Mesodermal cell (in vitro differentiated cells): ENCODE data around the gene ELAVL1.

Experiments
- H3K27ac ChIP-seq: 2 replicates; pipeline ENCODE4 v1.7.0; 2013; ENCODE audit warnings: mild to moderate bottlenecking, low read depth, low read length, moderate library complexity; ENCODE audit not compliant: severe bottlenecking
- H3K36me3 ChIP-seq: 2 replicates; pipeline ENCODE4 v1.7.1; 2013; ENCODE audit warnings: mild to moderate bottlenecking, low read length, moderate library complexity; ENCODE audit not compliant: control insufficient read depth, insufficient read depth
- H3K4me1 ChIP-seq: one replicate; pipeline ENCODE4 v1.7.1; 2013; ENCODE audit warnings: mild to moderate bottlenecking, low read length; ENCODE audit not compliant: insufficient read depth, control insufficient read depth, poor library complexity, severe bottlenecking
- H3K4me3 ChIP-seq: 2 replicates; pipeline ENCODE4 v1.7.0; 2013; ENCODE audit warnings: low read length, control low read depth, mild to moderate bottlenecking; ENCODE audit not compliant: insufficient read depth, poor library complexity, severe bottlenecking; ENCODE audit errors: extremely low read depth
- H3K9me3 ChIP-seq: 2 replicates; pipeline ENCODE4 v1.7.1; 2013; ENCODE audit warnings: mild to moderate bottlenecking, low read length, moderate library complexity; ENCODE audit not compliant: control insufficient read depth
- WGBS, 2 experiments: methylation state at CpG; one replicate each; pipeline ENCODE4 v1.1.5; 2013; ENCODE audit warnings: missing lambda C conversion rate in 2 of 2; ENCODE audit not compliant: insufficient coverage in 2 of 2; 5-methylcytosine and 5-hydroxymethylcytosine counted together

ELAVL1 gene

DNA sequence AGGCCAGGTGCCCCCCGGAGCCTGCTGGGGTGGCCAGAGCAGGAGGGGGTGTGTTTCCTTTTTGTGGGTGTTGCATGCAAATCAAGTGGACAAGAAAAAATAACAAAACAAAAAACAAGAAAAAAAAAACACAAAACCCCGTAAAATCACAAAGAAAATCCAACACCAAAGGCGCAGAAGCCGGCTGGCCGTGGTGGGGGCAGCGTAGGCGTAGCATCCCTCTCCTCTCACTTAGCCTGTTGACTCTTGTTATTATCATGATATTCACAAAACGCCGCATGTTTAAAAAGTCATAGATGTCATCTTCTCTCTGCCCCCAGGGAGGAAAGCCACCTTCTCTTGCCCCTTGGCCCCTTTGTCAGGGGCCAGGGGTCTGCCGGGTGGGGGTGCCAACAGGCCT lies 91.8 kb downstream of the ELAVL1 start:
- 96 to 97% methylated on average over 4 to 8 of the region's 10 CpGs for WGBS, 2 experiments
- Histone ChIP-seq H3K9me3 (no peaks in the 10 kb centered on the region), H3K27ac (no peak overlapping the region), H3K4me3 (no peak overlapping the region), H3K4me1 (peaks cover 8% of the 10 kb centered on the region), H3K36me3 (peaks cover 37% of the 10 kb centered on the region)

DNA sequence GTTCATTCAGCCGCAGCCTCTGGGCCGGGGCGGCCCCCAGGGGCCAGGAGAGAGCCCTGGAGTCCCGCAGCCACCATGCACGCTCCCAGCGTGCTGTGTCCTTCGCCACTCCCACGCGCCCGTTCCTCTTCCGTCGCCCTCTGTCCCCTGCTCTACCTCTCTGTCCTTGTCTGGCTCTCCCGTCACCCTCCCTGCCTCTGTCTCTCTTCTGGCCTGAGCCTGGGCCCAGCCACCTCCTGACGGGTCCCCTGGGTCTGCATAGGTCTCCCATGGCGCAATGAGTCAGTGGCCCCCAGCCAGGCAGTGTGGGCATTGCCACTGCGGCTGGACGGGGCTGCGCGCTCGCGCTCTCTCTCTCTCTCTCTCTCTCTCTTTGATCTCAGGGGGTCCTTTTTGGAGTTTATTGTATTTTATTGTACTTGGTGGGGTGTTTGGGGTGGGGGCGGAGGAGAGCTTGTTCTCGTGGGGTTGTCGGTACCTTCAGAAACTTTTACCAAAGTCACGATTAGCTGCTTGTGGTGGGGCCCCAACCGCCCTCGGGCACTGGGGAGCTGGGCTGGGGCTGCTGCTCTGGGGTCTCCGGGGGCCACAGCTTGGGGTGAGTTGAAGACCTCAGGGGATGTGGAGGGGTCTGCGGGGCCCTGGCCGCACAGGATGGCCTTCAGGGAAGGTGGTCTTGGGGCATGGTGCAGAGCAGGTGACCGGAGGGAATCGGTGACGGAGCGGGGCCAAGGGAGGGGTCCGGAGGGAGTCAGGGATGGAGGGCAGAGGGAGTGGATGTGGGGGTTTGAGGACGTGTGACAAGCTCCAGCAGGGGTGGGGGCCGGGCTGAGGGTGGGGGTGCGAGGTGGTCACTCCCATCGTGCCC lies 92.5 kb downstream of the ELAVL1 start:
- no peaks in the 10 kb centered on the region for H3K9me3 ChIP-seq
- no peak overlapping the region for H3K4me3 ChIP-seq
- 94 to 97% methylated on average over 15 to 30 of the region's 39 CpGs for WGBS, 2 experiments
- H3K4me1 ChIP-seq: peaks cover 8% of the 10 kb centered on the region
- no peak overlapping the region for H3K27ac ChIP-seq
- H3K36me3 ChIP-seq: peaks cover 37% of the 10 kb centered on the region

DNA sequence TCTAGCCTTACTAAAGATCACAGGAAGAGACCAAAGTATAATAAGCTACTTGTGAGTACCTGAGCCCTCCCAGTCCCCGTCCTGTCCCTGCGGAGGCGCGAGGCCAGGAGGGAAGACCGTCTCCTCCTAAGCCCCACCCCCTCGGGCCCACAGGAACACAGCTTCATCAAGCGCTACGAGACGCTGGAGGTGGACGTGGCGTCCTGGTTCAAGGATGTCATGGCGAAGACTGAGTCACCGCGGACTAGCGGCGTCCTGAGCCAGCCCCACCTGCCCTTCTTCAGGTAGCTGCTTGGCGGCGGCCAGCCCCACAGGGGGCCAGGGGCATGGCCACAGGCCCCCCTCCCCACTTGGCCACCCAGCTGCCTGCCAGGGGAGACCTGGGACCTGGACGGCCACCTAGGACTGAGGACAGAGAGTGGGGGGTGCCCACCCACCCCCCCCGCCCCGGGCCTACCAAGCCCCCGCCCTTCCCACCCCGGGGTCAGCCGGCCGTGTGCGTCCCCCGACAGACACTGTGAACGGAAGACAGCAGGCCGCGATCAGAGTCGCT lies 93.2 kb downstream of the ELAVL1 start:
- Histone ChIP-seq H3K9me3 (no peaks in the 10 kb centered on the region), H3K36me3 (peaks cover 37% of the 10 kb centered on the region), H3K27ac (no peak overlapping the region), H3K4me1 (peaks cover 7% of the 10 kb centered on the region), H3K4me3 (no peak overlapping the region)
- 93 to 96% methylated on average over 21 to 26 of the region's 31 CpGs for WGBS, 2 experiments

DNA sequence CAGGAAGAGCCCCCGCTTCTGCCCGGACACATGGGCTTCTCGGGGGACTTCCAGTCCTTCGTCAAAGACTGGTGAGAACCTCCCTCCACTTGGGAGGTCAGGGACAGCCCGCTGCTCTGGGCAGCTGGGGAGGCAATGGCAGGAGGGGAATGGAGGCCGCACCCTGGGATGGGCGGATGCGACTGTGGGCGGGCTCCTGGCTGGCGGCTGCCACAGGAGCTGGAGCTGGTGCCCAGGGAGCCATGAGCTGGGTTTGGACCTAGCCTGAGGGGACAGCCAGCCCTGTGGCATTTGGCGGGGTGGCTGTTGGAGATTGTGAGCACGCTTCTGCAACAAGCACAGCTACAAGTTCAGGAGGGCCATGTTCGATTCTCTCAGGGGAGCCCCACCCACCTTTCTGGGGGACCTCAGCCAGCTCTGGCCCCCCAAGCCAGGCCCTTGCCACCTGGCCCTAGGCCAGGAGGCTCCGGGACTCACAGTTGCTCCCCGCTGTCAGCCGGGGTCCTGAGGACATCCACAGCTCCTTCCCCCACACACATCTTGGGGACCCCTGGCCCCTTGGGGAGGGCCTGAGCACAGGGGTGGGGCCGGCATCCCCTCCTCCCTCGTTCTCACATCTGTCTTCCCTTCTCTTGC lies 93.8 kb downstream of the ELAVL1 start:
- WGBS, 2 experiments: 94 to 96% methylated on average over 14 to 17 of the region's 18 CpGs
- Histone ChIP-seq H3K4me3 (no peak overlapping the region), H3K27ac (no peak overlapping the region)

DNA sequence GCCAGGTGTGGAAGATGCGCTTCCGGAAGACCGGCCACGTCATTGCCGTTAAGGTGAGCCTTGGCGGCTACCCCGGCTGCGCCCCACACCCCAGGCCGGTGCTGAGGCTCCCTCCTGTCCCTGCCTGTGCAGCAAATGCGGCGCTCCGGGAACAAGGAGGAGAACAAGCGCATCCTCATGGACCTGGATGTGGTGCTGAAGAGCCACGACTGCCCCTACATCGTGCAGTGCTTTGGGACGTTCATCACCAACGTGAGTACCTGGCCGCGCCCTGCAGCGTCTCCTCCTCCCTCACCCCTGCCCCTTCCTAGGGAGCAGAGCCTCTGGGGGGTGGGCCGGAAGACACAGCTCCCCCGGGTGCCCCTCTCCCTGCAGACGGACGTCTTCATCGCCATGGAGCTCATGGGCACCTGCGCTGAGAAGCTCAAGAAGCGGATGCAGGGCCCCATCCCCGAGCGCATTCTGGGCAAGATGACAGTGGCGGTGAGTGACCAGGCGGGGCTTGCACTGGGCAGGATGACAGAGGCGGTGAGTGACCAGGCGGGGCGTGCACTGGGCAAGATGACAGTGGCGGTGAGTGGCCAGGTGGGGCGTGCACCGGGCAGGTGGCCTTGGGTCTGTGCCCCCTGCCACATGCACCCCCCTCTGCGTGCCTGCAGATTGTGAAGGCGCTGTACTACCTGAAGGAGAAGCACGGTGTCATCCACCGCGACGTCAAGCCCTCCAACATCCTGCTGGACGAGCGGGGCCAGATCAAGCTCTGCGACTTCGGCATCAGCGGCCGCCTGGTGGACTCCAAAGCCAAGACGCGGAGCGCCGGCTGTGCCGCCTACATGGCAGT lies 94.9 kb downstream of the ELAVL1 start:
- H3K4me1 ChIP-seq: no peaks in the 10 kb centered on the region
- H3K36me3 ChIP-seq: peaks cover 45% of the 10 kb centered on the region
- H3K27ac ChIP-seq: no peak overlapping the region
- no peak overlapping the region for H3K4me3 ChIP-seq
- 97% methylated on average over 49 to 50 of the region's 54 CpGs for WGBS, 2 experiments
- H3K9me3 ChIP-seq: no peaks in the 10 kb centered on the region

More for the DNA sequence above, 93.8 kb downstream of the ELAVL1 start:
- no peaks in the 10 kb centered on the region for H3K9me3 ChIP-seq
- peaks cover 37% of the 10 kb centered on the region for H3K36me3 ChIP-seq
- peaks cover 3% of the 10 kb centered on the region for H3K4me1 ChIP-seq

DNA sequence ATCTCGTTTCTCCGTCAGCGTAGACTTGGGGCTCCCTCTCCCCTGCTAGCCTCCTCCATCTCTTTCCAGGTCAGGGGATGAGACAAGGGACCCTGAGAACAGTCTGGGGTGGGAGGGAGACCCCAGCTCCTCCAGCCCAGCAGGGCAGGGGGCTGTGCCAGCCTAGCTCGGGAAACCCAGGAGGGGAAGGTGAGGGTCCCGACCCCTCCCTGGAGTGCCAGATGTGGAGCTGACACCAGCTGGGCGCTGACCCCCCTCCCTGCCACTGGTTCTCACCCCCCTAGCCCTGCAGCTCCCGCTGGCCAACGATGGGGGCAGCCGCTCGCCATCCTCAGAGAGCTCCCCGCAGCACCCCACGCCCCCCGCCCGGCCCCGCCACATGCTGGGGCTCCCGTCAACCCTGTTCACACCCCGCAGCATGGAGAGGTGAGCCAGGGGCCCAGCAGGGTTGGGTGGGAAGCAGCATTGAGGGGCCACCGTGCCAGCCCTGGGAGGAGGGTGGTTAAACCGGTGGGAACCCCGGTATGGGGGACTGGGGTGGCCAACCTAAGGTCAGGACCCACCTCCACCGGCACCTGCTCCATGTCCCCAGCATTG lies 95.9 kb downstream of the ELAVL1 start:
- H3K9me3 ChIP-seq: no peaks in the 10 kb centered on the region
- H3K4me1 ChIP-seq: peaks cover 7% of the 10 kb centered on the region
- no peak overlapping the region for H3K27ac ChIP-seq
- peaks cover 45% of the 10 kb centered on the region for H3K36me3 ChIP-seq
- no peak overlapping the region for H3K4me3 ChIP-seq
- 96 to 100% methylated on average over 5 to 17 of the region's 21 CpGs for WGBS, 2 experiments

DNA sequence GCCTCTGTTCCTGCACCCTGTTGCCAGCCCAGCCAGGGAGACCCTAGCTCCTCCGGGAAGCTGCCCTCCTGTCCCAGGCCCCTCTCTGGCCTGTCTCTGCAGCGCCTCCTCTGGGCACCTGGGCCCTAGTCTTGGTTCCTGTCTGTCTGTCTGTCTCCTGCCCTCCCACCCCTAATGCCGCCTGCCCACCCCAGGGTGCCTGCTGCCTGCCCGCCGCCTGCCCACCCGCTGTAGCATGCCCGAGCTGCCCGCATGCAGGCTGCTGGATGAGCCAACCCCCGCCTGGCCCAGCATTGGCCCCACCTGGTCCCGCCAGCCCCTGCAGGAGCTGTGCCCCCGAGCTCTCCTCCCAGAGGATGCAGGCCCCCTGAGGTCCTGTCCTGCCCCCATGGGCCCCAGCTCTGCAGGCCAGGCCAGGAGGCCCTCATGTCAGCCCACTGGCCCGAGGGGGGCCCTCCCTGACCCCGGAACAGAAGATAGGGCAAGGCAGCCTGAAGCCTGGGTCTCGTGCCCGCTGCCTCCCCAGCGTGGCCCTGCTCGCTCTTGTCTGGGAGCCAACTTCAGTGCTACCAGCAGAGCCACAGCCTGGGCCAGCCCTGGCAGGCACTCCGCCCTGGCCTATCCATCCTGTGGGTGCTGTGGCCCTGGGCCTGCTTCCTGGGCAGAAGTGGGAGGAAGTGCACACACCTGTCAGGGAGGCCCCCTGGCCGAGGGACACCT lies 96.5 kb downstream of the ELAVL1 start:
- Histone ChIP-seq H3K4me1 (peaks cover 8% of the 10 kb centered on the region), H3K9me3 (no peaks in the 10 kb centered on the region), H3K36me3 (peaks cover 45% of the 10 kb centered on the region), H3K27ac (no peak overlapping the region), H3K4me3 (no peak overlapping the region)
- 91% methylated on average over 17 to 19 of the region's 19 CpGs for WGBS, 2 experiments
